Skeletal muscle tissue (tissue), 4 donors: Measurements from ENCODE around the gene PHTF2. TPM values are rescaled to one million over a fixed set of nuclear protein-coding genes. Genes with fewer than 3 reads are reported as not detected.

Experiments used
- H3K27ac ChIP-seq: one replicate; pipeline ENCODE4 v1.7.0; 2013; ENCODE audit warnings: mild to moderate bottlenecking, low read depth, low read length, inconsistent platforms
- H3K27me3 ChIP-seq, 3 donors: one replicate each; pipeline ENCODE4 v1.7.0; 2013; ENCODE audit warnings: low read length in 3 of 3; ENCODE audit not compliant: control insufficient read depth in 3 of 3, insufficient read depth in 3 of 3
- H3K36me3 ChIP-seq, 3 donors: one replicate each; pipeline ENCODE4 v1.7.0; 2013; ENCODE audit warnings: low read length in 3 of 3; ENCODE audit not compliant: control insufficient read depth in 3 of 3, insufficient read depth in 3 of 3
- H3K4me1 ChIP-seq, 3 donors: one replicate each; pipeline ENCODE4 v1.7.0; 2013; ENCODE audit warnings: low read length in 3 of 3, mild to moderate bottlenecking in 3 of 3; ENCODE audit not compliant: control insufficient read depth in 3 of 3, insufficient read depth in 3 of 3
- H3K4me3 ChIP-seq, 3 donors: one replicate each; pipeline ENCODE4 v1.7.0; 2013; ENCODE audit warnings: low read length in 3 of 3
- H3K9ac ChIP-seq, 3 donors: one replicate each; pipeline ENCODE4 v1.7.0; 2013; ENCODE audit warnings: low read length in 3 of 3, mild to moderate bottlenecking in 3 of 3, moderate library complexity in 2 of 3, low read depth in 1 of 3
- H3K9me3 ChIP-seq, 3 donors: one replicate each; pipeline ENCODE4 v1.7.0; 2013; ENCODE audit warnings: low read length in 3 of 3; ENCODE audit not compliant: control insufficient read depth in 3 of 3
- total RNA-seq: library from RNA; depleted of rRNA; stranded (reverse); fragments of >200 nt; gene quantifications from one replicate; pipeline ENCODE4 v1.2.3, GENCODE V29; 2014
- donor health status: Osteomylitis.

The PHTF2 gene
- total RNA-seq, 1 donor from 2014 or later = 14.6 TPM

DNA sequence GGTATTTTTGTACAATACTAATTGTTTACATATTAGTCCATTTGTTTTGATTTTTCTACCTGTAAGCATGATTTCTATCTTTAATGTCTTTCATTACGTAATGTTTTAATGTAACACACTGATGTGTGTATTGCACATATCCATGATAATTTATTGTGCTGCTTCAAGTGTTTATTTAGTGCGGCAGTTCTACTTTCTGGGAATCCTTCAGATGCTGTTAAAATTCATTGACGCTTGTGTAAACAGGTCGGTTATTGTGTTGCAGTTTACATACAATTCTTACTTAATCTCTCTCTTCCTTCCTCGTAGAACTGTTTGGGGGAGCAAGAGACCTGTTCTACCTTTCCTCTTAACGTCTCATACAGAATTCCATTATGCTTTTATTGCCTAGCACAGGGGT is 7.2 kb upstream of the PHTF2 start:
- H3K27ac ChIP-seq = no peak overlapping the region
- peaks cover 5 to 18% (median 10%) of the 10 kb centered on the region in 3 donors for H3K4me1 ChIP-seq
- H3K4me3 ChIP-seq = no peak overlapping the region
- no peaks in the 10 kb centered on the region for H3K9me3 ChIP-seq
- no peaks in the 10 kb centered on the region for H3K27me3 ChIP-seq
- no peaks in the 10 kb centered on the region for H3K36me3 ChIP-seq
- H3K9ac ChIP-seq = no peak overlapping the region

DNA sequence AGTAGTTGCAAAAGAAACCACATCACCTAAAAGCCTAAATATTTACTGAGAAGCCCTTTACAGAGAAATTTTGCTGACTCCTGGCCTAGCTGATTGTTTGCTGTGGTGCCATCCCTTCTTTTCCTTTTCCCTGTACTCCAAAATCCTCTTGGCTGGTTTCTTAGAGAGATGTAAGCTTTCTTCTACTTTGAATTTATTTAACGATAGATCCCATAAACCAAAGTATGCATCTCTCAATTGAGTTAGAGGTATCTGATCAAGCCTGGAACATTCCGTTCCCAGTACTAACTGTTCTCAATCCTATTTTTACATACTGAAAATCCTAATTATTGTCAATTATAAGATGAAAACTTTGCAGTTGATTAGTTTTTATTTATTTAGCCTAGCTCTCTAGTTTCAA is 6.6 kb upstream of the PHTF2 start:
- Histone ChIP-seq H3K4me3 (no peak overlapping the region), H3K27ac (no peak overlapping the region), H3K27me3 (no peaks in the 10 kb centered on the region), H3K36me3 (no peaks in the 10 kb centered on the region), H3K9me3 (no peaks in the 10 kb centered on the region), H3K9ac (no peak overlapping the region), H3K4me1 (peaks cover 11 to 24% (median 16%) of the 10 kb centered on the region in 3 donors)

DNA sequence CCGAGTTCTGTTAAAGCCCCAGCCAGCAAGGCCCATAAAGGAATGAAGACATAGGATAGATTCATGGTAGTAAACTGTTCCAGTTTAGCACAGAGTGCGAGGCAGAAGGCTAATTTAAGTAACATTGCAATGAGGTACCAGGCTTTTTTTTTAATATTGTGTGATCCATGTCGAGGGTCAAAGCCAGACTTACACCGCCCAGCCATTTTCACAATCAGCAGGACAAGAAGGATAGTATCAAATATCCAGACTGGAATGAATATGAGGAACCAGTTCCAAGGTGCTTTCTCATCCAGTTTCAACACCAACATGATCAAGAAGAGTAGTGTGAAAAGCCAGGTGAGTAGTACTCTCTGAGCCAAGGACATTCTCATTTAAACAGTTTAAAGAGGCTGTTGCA is 4.6 kb upstream of the PHTF2 start:
- peak overlapping the region in 1 of 3 donors; percentile 12 for H3K9ac ChIP-seq
- H3K36me3 ChIP-seq = no peaks in the 10 kb centered on the region
- peaks cover 20 to 28% (median 23%) of the 10 kb centered on the region in 3 donors for H3K4me1 ChIP-seq
- no peak overlapping the region for H3K4me3 ChIP-seq
- H3K27me3 ChIP-seq = no peaks in the 10 kb centered on the region
- H3K27ac ChIP-seq = peak overlapping the region; percentile 75
- no peaks in the 10 kb centered on the region for H3K9me3 ChIP-seq

DNA sequence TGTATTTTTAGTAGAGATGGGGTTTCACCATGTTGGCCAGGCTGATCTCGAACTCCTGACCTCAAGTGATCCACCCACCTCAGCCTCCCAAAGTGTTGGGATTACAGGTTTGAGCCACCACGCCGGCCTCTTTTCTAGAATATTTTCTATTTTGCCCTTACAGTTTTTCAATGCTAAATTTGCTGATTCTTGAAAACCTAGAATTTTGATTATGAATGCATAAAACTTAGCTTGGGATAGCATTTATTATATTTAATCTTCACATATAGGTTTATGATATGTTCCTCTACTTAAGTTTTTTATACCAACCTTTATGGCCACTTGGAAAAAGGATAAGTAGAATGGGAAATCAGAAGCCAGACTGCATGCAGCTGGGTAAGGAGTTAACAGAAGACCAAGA is 2.5 kb upstream of the PHTF2 start:
- H3K27me3 ChIP-seq = no peaks in the 10 kb centered on the region
- no peak overlapping the region for H3K27ac ChIP-seq
- peak overlapping the region in 1 of 3 donors; percentile 87 for H3K9ac ChIP-seq
- H3K9me3 ChIP-seq = no peaks in the 10 kb centered on the region
- no peak overlapping the region for H3K4me3 ChIP-seq
- H3K36me3 ChIP-seq = no peaks in the 10 kb centered on the region
- peaks cover 23 to 30% (median 28%) of the 10 kb centered on the region in 3 donors for H3K4me1 ChIP-seq

DNA sequence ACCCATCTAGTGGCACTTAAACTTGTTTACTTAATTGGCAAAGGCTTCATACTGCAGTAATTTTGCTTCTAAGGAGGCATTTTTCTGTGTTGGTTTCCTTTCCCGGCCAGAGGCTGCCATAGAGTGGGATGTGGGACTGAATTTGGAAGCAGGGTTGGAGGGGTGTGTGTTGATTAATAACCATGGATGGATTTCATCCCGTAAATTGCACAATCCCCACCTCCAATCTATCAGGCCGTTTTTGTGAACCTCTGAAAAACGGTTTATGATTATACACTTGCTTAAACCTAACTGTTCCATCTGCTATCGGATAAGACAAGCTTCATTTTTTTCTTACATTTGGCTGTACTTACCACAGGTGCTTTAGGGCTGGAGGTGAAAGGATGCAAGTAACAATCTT is 1.6 kb upstream of the PHTF2 start:
- Histone ChIP-seq H3K27ac (no peak overlapping the region), H3K9ac (peak overlapping the region; percentile 87 to 95 (median 93)), H3K36me3 (no peaks in the 10 kb centered on the region), H3K9me3 (no peaks in the 10 kb centered on the region), H3K27me3 (no peaks in the 10 kb centered on the region), H3K4me1 (peaks cover 23 to 30% (median 28%) of the 10 kb centered on the region in 3 donors), H3K4me3 (peak overlapping the region; percentile 94 to 97 (median 94))

DNA sequence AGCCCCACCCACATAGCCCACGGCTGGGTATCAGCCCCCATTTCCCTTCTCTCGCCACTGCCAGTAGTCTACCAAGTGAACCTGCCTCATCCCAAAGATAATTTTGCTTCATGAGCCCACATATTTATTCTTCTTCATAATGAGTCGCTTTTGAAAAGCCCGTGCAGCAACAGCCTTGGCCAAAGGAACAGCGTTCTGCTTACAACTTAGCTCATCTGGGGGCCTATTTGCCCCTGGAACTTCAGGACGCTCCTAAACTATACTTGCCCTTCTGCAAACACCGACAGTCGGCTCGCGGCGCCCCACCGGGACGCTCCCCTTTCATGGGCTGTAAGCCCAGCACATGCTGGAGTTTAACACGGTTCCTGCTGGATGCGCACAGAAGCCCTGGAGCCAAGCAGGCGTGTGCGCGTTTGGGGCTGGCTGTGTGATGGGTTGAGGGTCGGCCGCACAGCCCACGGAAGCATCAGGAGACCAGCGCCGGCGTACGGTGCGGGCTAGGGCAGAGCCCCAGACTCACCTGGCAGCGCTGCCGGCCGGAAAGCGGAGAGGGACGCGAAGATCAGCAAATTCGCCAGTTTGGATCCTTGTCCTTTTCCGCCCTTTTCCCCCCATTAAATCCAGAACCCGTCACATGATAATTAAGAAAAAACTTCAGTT is 709 bp upstream of the PHTF2 start:
- Histone ChIP-seq H3K27me3 (no peaks in the 10 kb centered on the region), H3K4me1 (peaks cover 23 to 32% (median 30%) of the 10 kb centered on the region in 3 donors), H3K9me3 (no peaks in the 10 kb centered on the region), H3K27ac (peak overlapping the region; percentile 91), H3K4me3 (peak overlapping the region; percentile 94 to 97 (median 94)), H3K36me3 (no peaks in the 10 kb centered on the region), H3K9ac (peak overlapping the region; percentile 87 to 95 (median 93))

DNA sequence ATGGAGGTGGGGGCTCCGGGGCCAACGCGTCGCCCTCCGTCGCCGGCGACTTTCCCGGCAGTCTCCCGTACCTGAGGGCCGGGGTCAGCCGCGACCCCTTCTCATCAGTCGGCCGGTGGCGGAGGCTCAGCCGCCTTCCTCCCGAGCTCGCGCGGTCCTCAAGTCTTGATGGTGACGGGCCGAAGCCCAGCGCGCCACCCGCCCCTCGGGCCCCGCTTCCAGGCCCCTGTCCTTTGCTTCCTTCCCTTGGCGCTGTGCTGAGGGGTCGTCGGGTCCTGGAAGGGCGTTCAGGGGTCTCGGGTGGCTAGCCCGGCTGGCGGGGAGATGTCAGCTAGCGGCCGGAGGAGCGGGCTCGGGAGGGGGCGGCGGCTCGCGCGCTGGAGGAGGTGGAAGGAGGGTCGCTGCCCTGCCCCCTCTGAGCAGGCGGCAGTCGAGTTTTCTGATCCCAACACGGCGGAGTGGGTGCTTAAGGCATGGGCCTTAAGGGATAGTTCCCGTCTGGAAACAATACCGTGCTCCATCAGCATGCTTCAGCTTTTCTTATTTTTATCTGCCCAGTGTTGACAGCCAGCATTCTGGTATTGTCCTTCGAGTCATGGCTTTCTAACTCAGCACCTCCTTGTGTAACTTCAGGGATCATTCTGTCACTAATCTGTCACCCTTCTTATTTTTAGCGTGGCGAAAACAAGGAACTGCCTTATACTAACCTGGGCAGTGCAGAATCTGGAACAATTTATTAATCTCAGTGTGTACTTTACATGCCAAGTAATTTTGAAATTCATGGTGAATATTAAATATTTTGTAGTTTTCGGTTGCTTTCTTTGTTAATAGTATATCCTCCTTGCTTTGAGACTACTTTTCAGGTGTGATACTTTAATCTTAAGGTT is 748 bp downstream of the PHTF2 start:
- no peaks in the 10 kb centered on the region for H3K9me3 ChIP-seq
- peak overlapping the region; percentile 94 to 97 (median 94) for H3K4me3 ChIP-seq
- peak overlapping the region; percentile 87 to 94 (median 93) for H3K9ac ChIP-seq
- H3K36me3 ChIP-seq = no peaks in the 10 kb centered on the region
- peak overlapping the region; percentile 95 for H3K27ac ChIP-seq
- H3K27me3 ChIP-seq = no peaks in the 10 kb centered on the region
- H3K4me1 ChIP-seq = peaks cover 21 to 28% (median 23%) of the 10 kb centered on the region in 3 donors

DNA sequence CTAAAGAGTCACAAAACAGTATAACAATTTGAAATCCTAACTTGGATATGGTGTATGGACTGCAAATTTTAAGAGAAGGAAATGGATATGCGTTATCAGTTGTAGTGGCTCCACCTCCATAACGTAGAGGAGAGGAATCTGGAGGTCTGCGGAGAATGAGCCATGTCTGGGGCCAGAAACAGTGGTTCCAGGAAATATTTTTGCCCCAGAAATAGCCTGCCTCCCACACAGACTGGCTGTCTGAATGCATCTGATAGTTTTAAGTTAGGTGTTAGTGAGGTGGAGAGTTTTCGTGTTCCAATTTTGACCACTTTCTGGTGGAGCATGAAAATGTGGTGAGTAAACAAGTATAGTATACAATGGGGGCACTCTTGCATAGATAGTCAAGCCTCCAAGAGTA is 1.6 kb downstream of the PHTF2 start:
- Histone ChIP-seq H3K4me3 (peak overlapping the region in 1 of 3 donors; percentile 94), H3K27me3 (no peaks in the 10 kb centered on the region), H3K36me3 (no peaks in the 10 kb centered on the region), H3K9ac (peak overlapping the region in 2 of 3 donors; percentile 87 to 93), H3K9me3 (no peaks in the 10 kb centered on the region), H3K27ac (peak overlapping the region; percentile 95), H3K4me1 (peaks cover 15 to 25% (median 19%) of the 10 kb centered on the region in 3 donors)

DNA sequence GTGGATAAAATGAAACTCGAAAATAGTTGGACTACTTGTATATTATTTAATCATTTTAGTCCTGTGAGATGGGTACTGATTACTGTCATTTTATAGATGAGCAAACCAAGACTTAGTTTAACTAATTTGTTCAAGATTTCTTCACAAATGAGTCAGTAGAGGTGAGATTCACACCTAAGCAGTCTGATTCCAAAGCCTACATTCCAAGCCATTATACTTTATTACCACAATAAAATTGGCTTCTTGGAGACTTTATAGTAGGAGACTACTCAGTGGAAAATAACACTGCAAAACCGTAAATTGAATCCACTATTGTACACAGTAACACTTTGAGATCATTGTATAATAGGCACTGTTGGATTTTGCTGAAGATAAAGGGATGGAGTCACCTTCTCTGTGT is 2.2 kb downstream of the PHTF2 start:
- Histone ChIP-seq H3K36me3 (no peaks in the 10 kb centered on the region), H3K27ac (no peak overlapping the region), H3K9ac (no peak overlapping the region), H3K27me3 (no peaks in the 10 kb centered on the region), H3K4me1 (peaks cover 15 to 25% (median 19%) of the 10 kb centered on the region in 3 donors), H3K9me3 (no peaks in the 10 kb centered on the region), H3K4me3 (no peak overlapping the region)
